IMR-90 (cell line): Measurements from ENCODE around the gene CFAP43. TPM values are rescaled to one million over a fixed set of nuclear protein-coding genes. Genes with fewer than 3 reads are reported as not detected.

ENCODE experiments used
- ATAC-seq: fragments of 200-7000 bp; cut with Tn5 transposase; 2 replicates; pipeline ENCODE4 v1.9.1; 2020; ENCODE audit warnings: low read depth, mild to moderate bottlenecking, moderate library complexity
- BruUV-seq: library from RNA; stranded (reverse); fragments of 400-500 nt; replicated peaks from 2 replicates; lab custom pipeline; 2021; lab: Mats Ljungman, UMichigan
- CTCF ChIA-PET: fragments of 300-600 bp; formaldehyde crosslinking; extraction: SDS; loops from one replicate; lab custom pipeline; 2021; ENCODE audit warnings: antibody characterized with exemption; lab: Yijun Ruan, JAX
- POLR2A ChIA-PET: fragments of 300-600 bp; sonication (Branson Sonifier 250); formaldehyde crosslinking; loops from one replicate; lab custom pipeline; 2022; ENCODE audit warnings: antibody characterized with exemption; ENCODE audit not compliant: unreplicated experiment; lab: Charles Lee
- DNase-seq: peaks from one replicate; pipeline ENCODE4 v3.0.0; 2013
- H2AFZ ChIP-seq: replicated peaks from 2 replicates; pipeline ENCODE3; 2013; ENCODE audit warnings: low read length, mild to moderate bottlenecking; ENCODE audit not compliant: poor library complexity
- H2AK5ac ChIP-seq: 2 replicates; pipeline ENCODE4 v1.6.1; 2013; ENCODE audit warnings: low read depth, low read length, inconsistent platforms
- H2AK9ac ChIP-seq: replicated peaks from 2 replicates; pipeline ENCODE3; 2013; ENCODE audit warnings: mild to moderate bottlenecking, low read depth, low read length, moderate library complexity; ENCODE audit not compliant: poor library complexity
- H2BK120ac ChIP-seq: 2 replicates; pipeline ENCODE4 v1.6.1; 2013; ENCODE audit warnings: low read depth, low read length, inconsistent platforms
- H2BK15ac ChIP-seq: 3 replicates; pipeline ENCODE4 v1.6.1; 2013; ENCODE audit warnings: low read depth, low read length, inconsistent platforms
- H2BK20ac ChIP-seq: 2 replicates; pipeline ENCODE4 v1.6.1; 2013; ENCODE audit warnings: low read depth, mild to moderate bottlenecking, inconsistent platforms, low read length, moderate library complexity
- H2BK5ac ChIP-seq: 2 replicates; pipeline ENCODE4 v1.6.1; 2013; ENCODE audit warnings: mild to moderate bottlenecking, low read depth, low read length, inconsistent platforms; ENCODE audit not compliant: poor library complexity, severe bottlenecking
- H3K14ac ChIP-seq: replicated peaks from 2 replicates; pipeline ENCODE4 v1.6.1; 2013; ENCODE audit warnings: low read depth, low read length, inconsistent platforms
- H3K18ac ChIP-seq: 2 replicates; pipeline ENCODE4 v1.6.1; 2013; ENCODE audit warnings: low read depth, low read length, control low read depth
- H3K23ac ChIP-seq: 2 replicates; pipeline ENCODE4 v1.6.1; 2013; ENCODE audit warnings: low read depth, low read length, inconsistent platforms
- H3K27ac ChIP-seq: 2 replicates; pipeline ENCODE4 v1.5.1; 2013; ENCODE audit warnings: mild to moderate bottlenecking, control low read depth, low read length; ENCODE audit not compliant: insufficient read depth
- H3K27me3 ChIP-seq: 2 replicates; pipeline ENCODE4 v1.6.1; 2013; ENCODE audit warnings: low read length; ENCODE audit not compliant: control insufficient read depth, insufficient read depth
- H3K36me3 ChIP-seq: 2 replicates; pipeline ENCODE4 v1.6.1; 2013; ENCODE audit warnings: low read length, mixed read lengths; ENCODE audit not compliant: control insufficient read depth, insufficient read depth
- H3K4ac ChIP-seq: 2 replicates; pipeline ENCODE4 v1.6.1; 2013; ENCODE audit warnings: low read depth, low read length, inconsistent platforms
- H3K4me1 ChIP-seq: 2 replicates; pipeline ENCODE4 v1.6.1; 2013; ENCODE audit warnings: low read length, mixed read lengths; ENCODE audit not compliant: control insufficient read depth, insufficient read depth
- H3K4me2 ChIP-seq: 2 replicates; pipeline ENCODE4 v1.6.1; 2013; ENCODE audit warnings: low read depth, mild to moderate bottlenecking, control low read depth, low read length, moderate library complexity
- H3K4me3 ChIP-seq: 2 replicates; pipeline ENCODE4 v1.5.1; 2013; ENCODE audit warnings: low read depth, mild to moderate bottlenecking, control low read depth, low read length, moderate library complexity; ENCODE audit not compliant: insufficient read depth
- H3K56ac ChIP-seq: 2 replicates; pipeline ENCODE4 v1.6.1; 2013; ENCODE audit warnings: low read length, inconsistent platforms; ENCODE audit not compliant: insufficient read depth; ENCODE audit errors: extremely low read depth
- H3K79me1 ChIP-seq, 2 experiments: 2 replicates each; pipeline ENCODE4 v1.6.1; 2013; ENCODE audit warnings: low read length in 2 of 2, inconsistent platforms in 1 of 2, low read depth in 1 of 2
- H3K9ac ChIP-seq: 2 replicates; pipeline ENCODE4 v1.6.1; 2013; ENCODE audit warnings: low read depth, low read length, control low read depth
- H3K9me1 ChIP-seq: 2 replicates; pipeline ENCODE4 v1.6.1; 2013; ENCODE audit warnings: low read length, inconsistent platforms; ENCODE audit not compliant: insufficient read depth
- H3K9me3 ChIP-seq: 2 replicates; pipeline ENCODE4 v1.6.1; 2013; ENCODE audit warnings: low read length; ENCODE audit not compliant: control insufficient read depth, insufficient read depth
- H4K20me1 ChIP-seq: 2 replicates; pipeline ENCODE4 v1.6.1; 2013; ENCODE audit warnings: low read length, inconsistent platforms; ENCODE audit not compliant: insufficient read depth
- H4K5ac ChIP-seq: 2 replicates; pipeline ENCODE4 v1.6.1; 2013; ENCODE audit warnings: mild to moderate bottlenecking, low read depth, low read length, control low read depth
- H4K8ac ChIP-seq, 2 experiments: 2 replicates each; pipeline ENCODE4 v1.6.1; 2013; ENCODE audit warnings: low read depth in 2 of 2, low read length in 2 of 2, control low read depth in 1 of 2, inconsistent platforms in 1 of 2
- H4K91ac ChIP-seq: 2 replicates; pipeline ENCODE4 v1.6.1; 2013; ENCODE audit warnings: low read depth, low read length, inconsistent platforms; ENCODE audit not compliant: insufficient read depth
- BHLHE40 ChIP-seq: fragments of 150-350 bp; IDR thresholded peaks from 2 replicates; pipeline ENCODE4 v1.6.1; 2016; ENCODE audit warnings: mild to moderate bottlenecking, low read depth, low read length
- CEBPB ChIP-seq: IDR thresholded peaks from 2 replicates; pipeline ENCODE4 v1.6.1; 2012; ENCODE audit warnings: low read depth, low read length, improper control_type of control experiment
- CHD1 ChIP-seq: IDR thresholded peaks from 2 replicates; pipeline ENCODE4 v1.6.1; 2012; ENCODE audit warnings: low read depth, low read length, improper control_type of control experiment
- RAD21 ChIP-seq: IDR thresholded peaks from 2 replicates; pipeline ENCODE4 v1.6.1; 2012; ENCODE audit warnings: low read length, improper control_type of control experiment
- RCOR1 ChIP-seq: IDR thresholded peaks from 2 replicates; pipeline ENCODE4 v1.6.1; 2012; ENCODE audit warnings: mild to moderate bottlenecking, low read length, improper control_type of control experiment; ENCODE audit not compliant: insufficient replicate concordance
- SMC3 ChIP-seq: fragments of 150-350 bp; IDR thresholded peaks from 2 replicates; pipeline ENCODE4 v1.6.1; 2016; ENCODE audit warnings: low read depth, mild to moderate bottlenecking, antibody characterized with exemption, low read length, moderate library complexity
- WGBS, 2 experiments: methylation state at CpG; one replicate each; pipeline versions ENCODE4 v1.1.5 to v1.1.7; 2013; ENCODE audit warnings: missing lambda C conversion rate in 2 of 2; ENCODE audit not compliant: insufficient read length in 1 of 2; ENCODE audit errors: extremely low coverage in 2 of 2; 5-methylcytosine and 5-hydroxymethylcytosine counted together
- dilution Hi-C: fragments of 300-500 bp; cut with HindIII; formaldehyde crosslinking; loops from one replicate; pipeline ENCODE4 v1.14.3; 2018; ENCODE audit warnings: low sequenced_read_pairs; ENCODE audit not compliant: unreplicated experiment
- in situ Hi-C: fragments of 300-500 bp; cut with MboI; formaldehyde crosslinking; loops from 3 replicates; pipeline ENCODE4 v1.14.3; 2019; ENCODE audit warnings: low sequenced_read_pairs, inconsistent platforms, mixed read lengths
- intact Hi-C: fragments of 100-400 bp; cut with micrococcal nuclease; formaldehyde crosslinking; loops from 2 replicates; pipeline ENCODE4 v1.10.0; 2022
- polyA plus RNA-seq, 3 experiments: library from polyadenylated mRNA; depleted of rRNA; stranded (reverse); fragments of >200 nt; gene quantifications; 2 replicates each; pipeline ENCODE4 v1.2.3, GENCODE V29; 2012; ENCODE audit warnings: low replicate concordance in 1 of 3
- total RNA-seq: library from RNA; depleted of rRNA; stranded (reverse); fragments of >200 nt; gene quantifications from 2 replicates; pipeline ENCODE4 v1.2.3, GENCODE V29; 2012
- TF ChIP-seq, protein P1 (sequence below): conservative IDR thresholded peaks from 2 replicates; pipeline ENCODE4 v1.5.1; 2012; ENCODE audit warnings: mild to moderate bottlenecking, low read depth, low read length, improper control_type of control experiment
- TF ChIP-seq, protein P2 (sequence below): fragments of 150-350 bp; IDR thresholded peaks from 2 replicates; pipeline ENCODE4 v1.6.1; 2016; ENCODE audit warnings: low read depth, mild to moderate bottlenecking, low read length, moderate library complexity, borderline replicate concordance

CFAP43 gene
- total and polyA plus RNA-seq, 2 of the 4 experiments (the other 2 are of a cell fraction) = under 0.01 to 0.05 TPM

GRCh38 chr10:104123397-104123796 is 108.8 kb downstream of the CFAP43 start:
- H3K18ac ChIP-seq = no peak overlapping the region
- H3K14ac ChIP-seq = no peak overlapping the region
- H2AFZ ChIP-seq = no peak overlapping the region
- peaks cover 0 to 7% of the 10 kb centered on the region in 2 experiments; a peak in 2 of 4 replicates for H3K79me1 ChIP-seq
- no peak overlapping the region for H2AK9ac ChIP-seq
- WGBS, 2 experiments = no CpG with 5 or more reads among the region's 1 CpG
- H4K20me1 ChIP-seq = no peaks in the 10 kb centered on the region
- H2BK5ac ChIP-seq = no peak overlapping the region
- no peak overlapping the region for H4K5ac ChIP-seq
- no peak overlapping the region for H3K4ac ChIP-seq
- no peak overlapping the region for H3K27ac ChIP-seq
- H4K8ac ChIP-seq = no peak overlapping the region
- no peak for ATAC-seq
- H4K91ac ChIP-seq = no peak overlapping the region
- H2AK5ac ChIP-seq = no peak overlapping the region
- peak; percentile 30 for DNase-seq
- no peaks in the 10 kb centered on the region for H3K36me3 ChIP-seq
- no peaks in the 10 kb centered on the region; the same call in 1 of the 2 replicates for H3K9me1 ChIP-seq
- dilution Hi-C loops (no loop called here), intact Hi-C loops (loop anchor here (5.0 kb wide), 2 partner anchors 84 to 229 kb away; partner anchors contain the start of gene CFAP58), in situ Hi-C loops (loop anchor here (5.0 kb wide), 1 partner anchor 236 kb away; no protein-coding TSS in a partner anchor)
- H3K4me2 ChIP-seq = no peak overlapping the region
- ChIA-PET POLR2A (interaction anchor here (1.3 kb wide), 1 partner anchor 140 kb away, joined by 3 read pairs; no protein-coding TSS in a partner anchor), CTCF (interaction anchor here (1.1 to 2.1 kb wide), 2 partner anchors 98 to 236 kb away, joined by 3 to 8 read pairs; no protein-coding TSS in a partner anchor)
- no peaks in the 10 kb centered on the region for H3K27me3 ChIP-seq
- H2BK20ac ChIP-seq = no peak overlapping the region
- H3K56ac ChIP-seq = no peak overlapping the region
- no peak overlapping the region for H2BK120ac ChIP-seq
- no peak overlapping the region for H3K23ac ChIP-seq
- H3K9me3 ChIP-seq = no peaks in the 10 kb centered on the region
- TF ChIP-seq BHLHE40 (no peak), CHD1 (no peak), RAD21 (peak; percentile 43), SMC3 (peak; percentile 51), CEBPB (no peak), RCOR1 (no peak)
- TF ChIP-seq, protein P1, sequence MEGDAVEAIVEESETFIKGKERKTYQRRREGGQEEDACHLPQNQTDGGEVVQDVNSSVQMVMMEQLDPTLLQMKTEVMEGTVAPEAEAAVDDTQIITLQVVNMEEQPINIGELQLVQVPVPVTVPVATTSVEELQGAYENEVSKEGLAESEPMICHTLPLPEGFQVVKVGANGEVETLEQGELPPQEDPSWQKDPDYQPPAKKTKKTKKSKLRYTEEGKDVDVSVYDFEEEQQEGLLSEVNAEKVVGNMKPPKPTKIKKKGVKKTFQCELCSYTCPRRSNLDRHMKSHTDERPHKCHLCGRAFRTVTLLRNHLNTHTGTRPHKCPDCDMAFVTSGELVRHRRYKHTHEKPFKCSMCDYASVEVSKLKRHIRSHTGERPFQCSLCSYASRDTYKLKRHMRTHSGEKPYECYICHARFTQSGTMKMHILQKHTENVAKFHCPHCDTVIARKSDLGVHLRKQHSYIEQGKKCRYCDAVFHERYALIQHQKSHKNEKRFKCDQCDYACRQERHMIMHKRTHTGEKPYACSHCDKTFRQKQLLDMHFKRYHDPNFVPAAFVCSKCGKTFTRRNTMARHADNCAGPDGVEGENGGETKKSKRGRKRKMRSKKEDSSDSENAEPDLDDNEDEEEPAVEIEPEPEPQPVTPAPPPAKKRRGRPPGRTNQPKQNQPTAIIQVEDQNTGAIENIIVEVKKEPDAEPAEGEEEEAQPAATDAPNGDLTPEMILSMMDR = peak; percentile 48
- TF ChIP-seq, protein P2, sequence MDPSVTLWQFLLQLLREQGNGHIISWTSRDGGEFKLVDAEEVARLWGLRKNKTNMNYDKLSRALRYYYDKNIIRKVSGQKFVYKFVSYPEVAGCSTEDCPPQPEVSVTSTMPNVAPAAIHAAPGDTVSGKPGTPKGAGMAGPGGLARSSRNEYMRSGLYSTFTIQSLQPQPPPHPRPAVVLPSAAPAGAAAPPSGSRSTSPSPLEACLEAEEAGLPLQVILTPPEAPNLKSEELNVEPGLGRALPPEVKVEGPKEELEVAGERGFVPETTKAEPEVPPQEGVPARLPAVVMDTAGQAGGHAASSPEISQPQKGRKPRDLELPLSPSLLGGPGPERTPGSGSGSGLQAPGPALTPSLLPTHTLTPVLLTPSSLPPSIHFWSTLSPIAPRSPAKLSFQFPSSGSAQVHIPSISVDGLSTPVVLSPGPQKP = no peak
- no peaks in the 10 kb centered on the region; the same call in 1 of the 2 replicates for H3K4me1 ChIP-seq
- no peak overlapping the region for H3K4me3 ChIP-seq
- no peak overlapping the region for H3K9ac ChIP-seq
- BruUV-seq = no TSS peak
- no peak overlapping the region for H2BK15ac ChIP-seq
